Subcutaneous adipose tissue (tissue), 4 donors: ENCODE data around the gene REXO5. TPM values are rescaled to one million over a fixed set of nuclear protein-coding genes. Genes with fewer than 3 reads are reported as not detected.

Experiments used
- total RNA-seq, 4 donors: library from RNA; depleted of rRNA; stranded (reverse); fragments of >200 nt; gene quantifications; one replicate each; pipeline ENCODE4 v1.1.0, GENCODE V29; 2016
- TF ChIP-seq, protein P1 (sequence below): fragments of 450-650 bp; IDR thresholded peaks from one replicate; pipeline ENCODE4 v1.5.1; 2016; ENCODE audit warnings: low read depth, mild to moderate bottlenecking, control low read depth, antibody characterized with exemption, moderate library complexity

REXO5 gene, protein sequence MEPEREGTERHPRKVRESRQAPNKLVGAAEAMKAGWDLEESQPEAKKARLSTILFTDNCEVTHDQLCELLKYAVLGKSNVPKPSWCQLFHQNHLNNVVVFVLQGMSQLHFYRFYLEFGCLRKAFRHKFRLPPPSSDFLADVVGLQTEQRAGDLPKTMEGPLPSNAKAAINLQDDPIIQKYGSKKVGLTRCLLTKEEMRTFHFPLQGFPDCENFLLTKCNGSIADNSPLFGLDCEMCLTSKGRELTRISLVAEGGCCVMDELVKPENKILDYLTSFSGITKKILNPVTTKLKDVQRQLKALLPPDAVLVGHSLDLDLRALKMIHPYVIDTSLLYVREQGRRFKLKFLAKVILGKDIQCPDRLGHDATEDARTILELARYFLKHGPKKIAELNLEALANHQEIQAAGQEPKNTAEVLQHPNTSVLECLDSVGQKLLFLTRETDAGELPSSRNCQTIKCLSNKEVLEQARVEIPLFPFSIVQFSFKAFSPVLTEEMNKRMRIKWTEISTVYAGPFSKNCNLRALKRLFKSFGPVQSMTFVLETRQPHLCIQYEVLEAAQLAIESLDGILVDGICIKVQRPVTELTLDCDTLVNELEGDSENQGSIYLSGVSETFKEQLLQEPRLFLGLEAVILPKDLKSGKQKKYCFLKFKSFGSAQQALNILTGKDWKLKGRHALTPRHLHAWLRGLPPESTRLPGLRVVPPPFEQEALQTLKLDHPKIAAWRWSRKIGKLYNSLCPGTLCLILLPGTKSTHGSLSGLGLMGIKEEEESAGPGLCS
- total RNA-seq: 1 to 10 TPM; 3.6 to 6.5 (median 5.3) TPM

GRCh38 chr16:20806168-20807050 is at the start of gene REXO5, which contains the start of gene ERI2:
REXO5 (plus strand) TSS chr16:20806527; CDS start chr16:20806954, 427 bp downstream.
ERI2 (minus strand) TSS chr16:20806472; CDS start chr16:20806430, 42 bp downstream.
- TF ChIP-seq, protein P1, sequence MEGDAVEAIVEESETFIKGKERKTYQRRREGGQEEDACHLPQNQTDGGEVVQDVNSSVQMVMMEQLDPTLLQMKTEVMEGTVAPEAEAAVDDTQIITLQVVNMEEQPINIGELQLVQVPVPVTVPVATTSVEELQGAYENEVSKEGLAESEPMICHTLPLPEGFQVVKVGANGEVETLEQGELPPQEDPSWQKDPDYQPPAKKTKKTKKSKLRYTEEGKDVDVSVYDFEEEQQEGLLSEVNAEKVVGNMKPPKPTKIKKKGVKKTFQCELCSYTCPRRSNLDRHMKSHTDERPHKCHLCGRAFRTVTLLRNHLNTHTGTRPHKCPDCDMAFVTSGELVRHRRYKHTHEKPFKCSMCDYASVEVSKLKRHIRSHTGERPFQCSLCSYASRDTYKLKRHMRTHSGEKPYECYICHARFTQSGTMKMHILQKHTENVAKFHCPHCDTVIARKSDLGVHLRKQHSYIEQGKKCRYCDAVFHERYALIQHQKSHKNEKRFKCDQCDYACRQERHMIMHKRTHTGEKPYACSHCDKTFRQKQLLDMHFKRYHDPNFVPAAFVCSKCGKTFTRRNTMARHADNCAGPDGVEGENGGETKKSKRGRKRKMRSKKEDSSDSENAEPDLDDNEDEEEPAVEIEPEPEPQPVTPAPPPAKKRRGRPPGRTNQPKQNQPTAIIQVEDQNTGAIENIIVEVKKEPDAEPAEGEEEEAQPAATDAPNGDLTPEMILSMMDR: no peak

DNA sequence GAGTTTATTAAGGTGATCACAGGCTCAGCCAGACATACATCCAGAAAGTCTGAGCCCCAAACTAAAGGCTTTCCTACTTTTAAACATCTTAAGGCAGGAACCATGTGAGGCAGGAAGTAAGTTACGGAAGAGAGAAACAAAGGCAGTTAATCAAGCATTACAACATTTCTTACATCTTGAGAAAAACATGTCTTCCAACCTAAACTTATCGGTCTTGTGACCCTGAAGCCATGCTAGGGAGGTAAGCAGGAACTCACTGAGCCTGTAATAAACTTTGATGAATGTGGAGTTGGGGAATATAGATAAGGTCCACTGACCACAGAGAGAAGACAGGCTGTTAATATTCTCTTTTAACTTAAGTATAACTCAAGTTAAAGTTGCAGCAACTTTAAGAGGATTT is 46.0 kb upstream of the REXO5 start:
- TF ChIP-seq, protein P1: no peak

DNA sequence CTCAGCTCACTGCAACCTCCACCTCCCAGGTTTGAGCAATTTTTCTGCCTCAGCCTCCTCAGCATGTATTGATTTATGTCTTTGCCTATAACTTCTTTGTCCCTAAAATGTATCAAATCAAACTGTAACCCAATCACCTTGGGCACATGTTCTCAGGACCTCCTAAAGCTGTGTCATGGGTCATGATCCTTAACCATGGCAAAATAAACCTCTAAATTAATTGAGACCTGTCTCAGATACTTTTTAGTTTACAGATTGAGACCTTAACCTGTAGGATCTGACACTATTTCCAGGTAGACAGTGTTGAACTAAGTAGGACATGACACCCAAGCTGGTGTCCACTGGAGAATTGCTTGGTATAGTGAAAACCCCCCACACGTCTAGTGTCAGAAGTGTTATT is 45.2 kb upstream of the REXO5 start:
- TF ChIP-seq, protein P1: no peak

DNA sequence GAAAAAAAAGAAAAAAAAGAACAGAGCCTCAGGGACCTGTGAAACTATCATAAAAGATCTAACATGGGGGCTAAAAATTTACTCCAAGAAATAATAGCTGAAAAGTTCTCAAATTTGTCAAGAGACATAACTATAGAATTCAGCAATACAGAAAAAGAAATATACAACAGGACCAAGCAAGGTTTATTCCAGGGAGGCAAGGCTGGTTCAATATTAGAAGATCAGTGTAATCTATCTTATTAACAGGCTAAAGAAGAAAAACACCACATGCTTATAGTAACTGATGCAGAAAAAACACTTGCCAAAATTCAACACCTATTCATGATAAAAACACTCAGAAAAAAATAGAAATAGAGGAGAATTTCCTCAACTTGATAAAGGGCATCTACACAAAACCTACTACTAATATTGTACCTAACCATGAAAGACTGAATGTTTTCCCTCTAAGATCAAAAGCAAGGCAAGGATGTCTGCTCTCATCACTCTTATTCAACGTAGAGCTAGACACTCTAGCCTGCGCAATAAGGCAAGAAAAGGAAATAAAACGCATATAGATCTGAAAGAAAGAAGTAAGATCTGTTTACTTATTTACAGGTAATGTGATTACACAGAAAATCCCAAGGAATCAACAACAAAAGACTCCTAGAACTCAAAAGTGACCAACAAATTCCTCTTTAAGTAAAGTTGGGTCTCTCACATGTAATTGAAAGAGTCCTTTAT is 43.8 kb upstream of the REXO5 start:
- TF ChIP-seq, protein P1: no peak

DNA sequence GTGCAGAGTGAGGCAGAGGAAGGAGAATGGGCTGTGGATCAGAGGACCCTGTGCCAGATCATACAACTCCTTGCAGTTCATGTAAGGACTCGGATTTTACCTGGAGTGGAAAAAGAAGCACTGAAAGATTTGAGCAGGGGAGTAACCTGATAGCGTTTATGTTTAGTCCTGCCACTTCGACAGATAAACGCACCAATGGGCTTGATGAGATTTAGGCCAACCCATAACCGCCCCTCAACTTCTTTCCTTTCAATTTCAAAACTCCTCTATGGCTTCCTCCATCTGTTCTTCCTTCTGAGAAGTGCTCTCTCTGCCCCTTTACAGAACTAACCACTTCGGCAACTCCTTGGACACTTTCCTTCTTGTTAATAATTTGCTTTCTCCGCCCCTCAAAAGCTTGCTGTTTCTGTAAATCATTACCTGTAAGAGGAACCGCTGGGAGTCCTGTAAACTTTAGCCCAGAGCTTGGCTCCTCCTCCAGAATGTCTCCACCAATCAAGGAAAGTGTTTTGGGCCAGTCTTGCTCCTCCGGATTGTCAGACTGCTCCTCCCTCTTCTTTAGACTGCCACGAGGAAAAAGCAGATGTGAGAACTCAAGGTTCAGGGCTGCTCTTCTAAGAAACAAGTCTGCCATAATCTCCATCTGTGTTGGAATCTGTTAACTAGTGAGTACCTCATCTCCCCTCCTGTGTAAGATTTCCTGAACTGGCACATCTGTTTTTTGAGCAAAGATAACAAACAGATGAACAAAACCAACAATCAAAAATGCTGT is 42.7 kb upstream of the REXO5 start, which contains the start of gene ACSM3:
TSS of gene ACSM3 (plus strand) at position 554 of the 772 bp plus-strand sequence. CDS start 6,021 bp downstream, outside the sequence.
- TF ChIP-seq, protein P1: no peak

GRCh38 chr16:20765732-20766131 is 40.6 kb upstream of the REXO5 start:
- TF ChIP-seq, protein P1: no peak
